AG04450 (cell line): ENCODE data around the gene AMIGO3. TPM values are rescaled to one million over a fixed set of nuclear protein-coding genes. Genes with fewer than 3 reads are reported as not detected.
"Not testable (repeated sequence)": the region's sequence is repeated elsewhere in the genome, so short reads cannot be mapped to it uniquely, and the experiment has no call there.

ENCODE experiments used
- CTCF ChIA-PET: fragments of 300-600, 350-600 bp; formaldehyde crosslinking; extraction: SDS; loops from one replicate; lab custom pipeline; 2022; ENCODE audit warnings: antibody characterized with exemption, inconsistent platforms; lab: Charles Lee
- POLR2A ChIA-PET: fragments of 350-600 bp; formaldehyde crosslinking; extraction: SDS; loops from one replicate; lab custom pipeline; 2021; ENCODE audit warnings: antibody characterized with exemption, inconsistent platforms; lab: Yijun Ruan, JAX
- DNase-seq: peaks from one replicate; pipeline ENCODE4 v3.0.0-alpha.2; 2011; ENCODE audit warnings: low read depth, low spot score
- H3K27ac ChIP-seq: one replicate; pipeline ENCODE4 v1.5.1; 2012; ENCODE audit warnings: low read depth, low read length, control low read depth
- H3K27me3 ChIP-seq: one replicate; pipeline ENCODE4 v1.6.0; 2012; ENCODE audit warnings: low read length; ENCODE audit not compliant: control insufficient read depth, insufficient read depth
- H3K4me3 ChIP-seq: 2 replicates; pipeline ENCODE4 v1.5.1; 2011; ENCODE audit warnings: mild to moderate bottlenecking, low read depth, low read length, control low read depth
- H3K9me3 ChIP-seq: 2 replicates; pipeline ENCODE4 v1.5.1; 2012; ENCODE audit warnings: low read length; ENCODE audit not compliant: control insufficient read depth, insufficient read depth
- CTCF ChIP-seq: IDR thresholded peaks from 2 replicates; pipeline ENCODE4 v1.5.1; 2011; ENCODE audit warnings: low read depth, low read length, control low read depth, inconsistent platforms
- polyA plus RNA-seq: library from polyadenylated mRNA; depleted of rRNA; stranded (reverse); fragments of >200 nt; gene quantifications from 2 replicates; pipeline ENCODE4 v1.2.3, GENCODE V29; 2011

The AMIGO3 gene
- polyA plus RNA-seq, 1 experiment: not detected

DNA sequence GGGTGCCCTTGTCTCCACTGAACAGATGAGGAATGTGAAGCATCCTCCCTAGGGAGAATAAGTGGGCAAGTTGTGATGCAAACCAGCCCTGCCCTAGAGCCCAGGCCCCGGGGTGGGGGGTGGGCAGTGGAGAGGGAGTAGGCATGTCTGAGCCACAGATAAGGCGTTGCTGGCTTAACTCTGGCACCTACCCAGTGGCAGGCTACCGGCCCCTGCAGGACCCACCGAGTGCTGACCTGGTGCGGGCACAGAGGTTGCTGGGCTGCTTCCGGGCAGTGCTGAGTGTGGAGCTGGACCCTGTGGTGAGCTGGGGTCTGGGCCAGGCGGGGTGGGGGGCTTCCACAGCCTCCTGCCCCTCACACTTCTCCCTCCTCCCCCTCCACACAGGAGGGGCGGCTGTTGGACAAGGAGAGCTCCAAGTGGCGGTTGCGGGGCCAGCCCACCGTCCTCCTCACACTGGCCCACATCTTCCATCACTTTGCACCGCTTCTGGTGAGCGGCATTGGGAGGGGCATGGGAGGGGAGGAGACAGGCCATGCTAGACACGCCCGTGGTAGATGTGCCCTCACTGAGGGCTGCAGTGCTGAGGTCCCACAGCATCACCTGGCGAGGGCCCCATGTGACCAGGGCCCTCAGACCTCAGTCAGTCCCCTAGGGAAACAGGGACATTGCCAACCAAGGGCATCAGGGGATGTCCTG lies 20.1 kb downstream of the AMIGO3 start:
- DNase-seq: no peak
- TF ChIP-seq CTCF: no peak
- Histone ChIP-seq H3K9me3 (no peaks in the 10 kb centered on the region), H3K4me3 (no peak overlapping the region), H3K27me3 (no peaks in the 10 kb centered on the region), H3K27ac (no peak overlapping the region)
- CTCF ChIA-PET: no interaction called here
- POLR2A ChIA-PET: interaction anchor here (0.6 kb wide), 1 partner anchor 241 kb away, joined by 3 read pairs; no protein-coding TSS in a partner anchor

DNA sequence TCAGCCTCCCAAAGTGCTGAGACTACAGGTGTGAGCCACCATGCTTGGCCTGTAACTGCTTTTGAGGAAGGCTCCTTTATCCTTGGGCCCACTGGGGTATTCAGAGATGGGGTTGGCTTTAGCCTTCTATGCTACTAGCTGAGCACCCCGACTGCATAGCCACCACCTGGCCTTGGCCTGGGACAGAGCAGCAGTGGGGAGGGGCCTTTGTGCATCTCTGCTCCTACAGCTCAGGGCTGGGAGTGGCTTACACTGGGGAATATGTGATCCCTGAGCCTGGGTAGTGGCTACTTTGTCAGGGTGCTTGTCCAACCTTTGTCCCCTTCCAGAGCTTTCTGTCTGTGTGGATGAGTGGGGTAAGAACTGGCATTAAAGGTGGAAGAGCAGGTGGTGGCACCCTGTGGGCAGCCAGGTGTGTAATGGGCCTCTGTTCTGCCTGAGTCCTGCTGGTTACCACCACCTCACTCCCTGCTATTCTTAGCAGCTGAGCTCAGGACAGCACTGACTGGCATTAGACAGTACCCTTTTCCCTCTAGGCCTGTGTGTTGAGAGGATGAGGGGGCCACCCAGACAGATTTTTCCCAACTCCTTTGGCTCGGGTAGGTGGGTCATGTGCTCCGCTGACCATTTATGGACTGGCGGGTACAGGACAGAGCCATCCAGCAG lies 24.0 kb downstream of the AMIGO3 start:
- DNase-seq: not testable (repeated sequence)

GRCh38 chr3:49694409-49695070 lies 24.9 kb downstream of the AMIGO3 start:
- H3K4me3 ChIP-seq, H3K9me3 ChIP-seq, H3K27ac ChIP-seq, H3K27me3 ChIP-seq, DNase-seq, POLR2A ChIA-PET: not testable (repeated sequence)
- CTCF ChIA-PET: interaction anchor here (0.7 to 1.3 kb wide), 2 partner anchors 147 to 155 kb away, joined by 3 read pairs; no protein-coding TSS in a partner anchor

More for the DNA sequence above, 24.0 kb downstream of the AMIGO3 start:
- H3K9me3 ChIP-seq, H3K27ac ChIP-seq, H3K27me3 ChIP-seq, POLR2A ChIA-PET, CTCF ChIA-PET, H3K4me3 ChIP-seq: not testable (repeated sequence)

DNA sequence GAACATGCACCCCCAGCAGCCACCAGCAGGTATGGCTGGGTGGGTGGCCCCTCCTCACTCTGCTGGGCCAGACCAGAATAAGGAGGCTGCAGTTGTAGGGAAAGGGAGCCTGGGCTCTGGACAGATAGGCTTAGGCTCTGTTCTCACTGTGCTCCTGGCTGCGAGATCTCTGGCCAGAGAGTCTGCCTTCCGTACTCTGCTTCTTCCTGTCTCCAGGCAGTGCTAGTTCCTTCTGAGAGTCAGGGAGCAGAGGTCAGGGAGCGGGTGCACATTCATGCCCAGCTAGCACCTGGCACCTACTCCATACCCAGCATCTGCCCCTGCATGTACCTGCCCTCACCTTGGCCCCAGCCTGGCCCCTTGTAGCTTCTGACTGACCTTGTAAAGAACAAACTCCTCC lies 28.0 kb downstream of the AMIGO3 start:
- H3K27ac ChIP-seq, POLR2A ChIA-PET, CTCF ChIA-PET, H3K27me3 ChIP-seq, H3K9me3 ChIP-seq, DNase-seq, H3K4me3 ChIP-seq: not testable (repeated sequence)

GRCh38 chr3:49690856-49691255 lies 28.6 kb downstream of the AMIGO3 start:
- H3K4me3 ChIP-seq, H3K27ac ChIP-seq, CTCF ChIA-PET, DNase-seq, H3K27me3 ChIP-seq, POLR2A ChIA-PET, H3K9me3 ChIP-seq: not testable (repeated sequence)

GRCh38 chr3:49689908-49690624 lies 29.4 kb downstream of the AMIGO3 start:
- H3K27me3 ChIP-seq, H3K9me3 ChIP-seq, DNase-seq, CTCF ChIA-PET, POLR2A ChIA-PET: not testable (repeated sequence)
- Histone ChIP-seq H3K27ac (peak overlapping the region; percentile 52), H3K4me3 (peak overlapping the region; percentile 95)
